ENCODE data around the gene SERINC2. TPM values are rescaled to one million over a fixed set of nuclear protein-coding genes. Genes with fewer than 3 reads are reported as not detected.

The SERINC2 gene
- total and polyA plus RNA-seq, 9 of the 15 experiments (the other 6 are each of a cell fraction or from before 2014, with no cell fraction given) = 0.07 to 1.2 (median 0.70) TPM; not detected in 2

GRCh38 chr1:31373056-31373896 lies 39.7 kb upstream of the SERINC2 start, which contains the start of gene FABP3 (continued):
- TF ChIP-seq ZBTB33 (CRISPR knock-in tag; IDR thresholded peaks at IDR 0.05) = peak; percentile 30; the same call in 1 of the 2 replicates
- TF ChIP-seq PHB (CRISPR knock-in tag; IDR thresholded peaks at IDR 0.05) = no peak
- no peak for TF ChIP-seq MCM5 (IDR thresholded peaks at IDR 0.05; ENCODE audit: low read depth)
- no peak for TF ChIP-seq DLX4 (CRISPR knock-in tag; IDR thresholded peaks at IDR 0.05)
- no peak for TF ChIP-seq SNRNP70 (optimal IDR thresholded peaks at IDR 0.05; ENCODE audit: low read depth, low read length)
- no peak for TF ChIP-seq KLF6 (CRISPR knock-in tag; IDR thresholded peaks at IDR 0.05; ENCODE audit: borderline replicate concordance)
- no peak for TF ChIP-seq ZBTB9 (CRISPR knock-in tag; IDR thresholded peaks at IDR 0.05)
- no peak for TF ChIP-seq PBX2 (CRISPR knock-in tag; IDR thresholded peaks at IDR 0.05; ENCODE audit: low read depth)
- TF ChIP-seq PBX2 (tag; conservative IDR thresholded peaks at IDR 0.05; ENCODE audit: low read depth) = no peak
- TF ChIP-seq CTBP1 (IDR thresholded peaks at IDR 0.05; ENCODE audit: borderline replicate concordance) = no peak
- no peak for TF ChIP-seq TAF15 (IDR thresholded peaks at IDR 0.05; ENCODE audit: low read depth, low read length)
- TF ChIP-seq NCOR1 (IDR thresholded peaks at IDR 0.05) = no peak
- TF ChIP-seq MAFF (IDR thresholded peaks at IDR 0.05; ENCODE audit: low read length) = no peak
- TF ChIP-seq BHLHE40 (IDR thresholded peaks at IDR 0.05; ENCODE audit: low read length) = peak; percentile 92
- TF ChIP-seq USF2 (CRISPR knock-in tag; IDR thresholded peaks at IDR 0.05) = no peak
- no peak for TF ChIP-seq MLX (CRISPR knock-in tag; conservative IDR thresholded peaks at IDR 0.05)
- TF ChIP-seq POLR2AphosphoS2 (IDR thresholded peaks at IDR 0.05; ENCODE audit: low read length) = no peak; the same call in 1 of the 2 replicates
- TF ChIP-seq FOXO4 (CRISPR knock-in tag; IDR thresholded peaks at IDR 0.05) = no peak

Data from K562 (cell line).